Measurements from ENCODE around the gene MT3.

- TF ChIP-seq CTCF (IDR thresholded peaks at IDR 0.05) = no peak
- no peak for TF ChIP-seq EZH2 (IDR thresholded peaks at IDR 0.05)
Measured at GRCh38 chr16:56580391-56581048, 8.8 kb upstream of the MT3 start.

Data from neural progenitor cell (in vitro differentiated cells).